Islet precursor cell (in vitro differentiated cells): ENCODE measurements around the gene HOOK1.

Source experiments
- DNase-seq: peaks from one replicate; pipeline ENCODE4 v3.0.0-alpha.2; 2018

HOOK1 gene

GRCh38 chr1:59814901-59815825 lies at the start of gene HOOK1:
HOOK1 (plus strand) TSS chr1:59814949; CDS start chr1:59815118, 169 bp downstream.
- DNase-seq, result no peak

GRCh38 chr1:59765011-59765730 lies 49.6 kb upstream of the HOOK1 start:
- DNase-seq, result no peak

DNA sequence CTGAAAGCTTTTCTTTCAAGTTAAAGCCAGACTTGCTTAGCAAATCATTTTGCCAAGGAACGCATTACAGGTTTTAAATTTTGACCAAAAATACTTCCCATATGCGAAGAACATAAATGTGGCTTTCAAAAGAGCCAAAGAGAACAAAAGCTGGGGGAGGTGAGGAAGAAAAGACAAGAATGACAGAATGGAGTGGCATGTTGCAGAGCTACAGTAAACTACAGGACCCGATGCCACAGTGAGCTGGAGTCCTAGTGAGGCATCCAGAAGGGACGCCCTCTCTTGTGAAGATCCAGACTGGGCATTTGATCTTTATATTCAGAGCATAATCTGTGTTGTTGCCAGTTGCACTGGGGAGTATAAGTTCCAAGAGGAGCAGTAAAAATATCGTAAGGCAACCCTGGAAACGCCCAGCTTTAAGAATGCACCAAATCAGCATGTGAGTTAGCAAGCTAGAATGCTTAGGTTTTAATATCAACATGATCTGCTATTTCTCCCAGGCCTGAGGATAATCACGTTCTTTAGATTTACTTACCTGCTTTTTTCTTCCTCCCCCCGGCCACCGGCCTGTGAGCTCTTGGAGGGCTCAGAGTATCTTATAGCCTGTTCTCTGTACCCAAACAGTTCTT lies 48.4 kb upstream of the HOOK1 start:
- DNase-seq, result no peak

DNA sequence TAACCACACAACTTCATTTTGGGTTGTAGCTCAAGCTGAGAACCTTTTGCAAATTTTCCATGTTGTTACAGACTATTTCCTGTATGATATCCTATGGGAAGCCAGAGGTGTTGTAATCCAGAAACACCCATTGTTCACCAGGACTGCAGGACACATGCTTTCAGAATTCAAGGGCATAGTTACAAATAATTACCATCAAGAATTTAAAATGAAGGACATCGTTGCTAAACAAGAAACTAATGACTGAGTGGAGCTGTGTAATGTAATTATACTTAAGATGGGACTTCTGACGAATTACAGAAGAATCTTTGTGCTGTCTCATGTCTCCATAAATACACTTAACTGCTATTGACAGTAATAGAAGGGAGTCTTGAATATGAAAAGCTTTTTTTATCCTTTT lies 47.6 kb upstream of the HOOK1 start:
- DNase-seq, result no peak

DNA sequence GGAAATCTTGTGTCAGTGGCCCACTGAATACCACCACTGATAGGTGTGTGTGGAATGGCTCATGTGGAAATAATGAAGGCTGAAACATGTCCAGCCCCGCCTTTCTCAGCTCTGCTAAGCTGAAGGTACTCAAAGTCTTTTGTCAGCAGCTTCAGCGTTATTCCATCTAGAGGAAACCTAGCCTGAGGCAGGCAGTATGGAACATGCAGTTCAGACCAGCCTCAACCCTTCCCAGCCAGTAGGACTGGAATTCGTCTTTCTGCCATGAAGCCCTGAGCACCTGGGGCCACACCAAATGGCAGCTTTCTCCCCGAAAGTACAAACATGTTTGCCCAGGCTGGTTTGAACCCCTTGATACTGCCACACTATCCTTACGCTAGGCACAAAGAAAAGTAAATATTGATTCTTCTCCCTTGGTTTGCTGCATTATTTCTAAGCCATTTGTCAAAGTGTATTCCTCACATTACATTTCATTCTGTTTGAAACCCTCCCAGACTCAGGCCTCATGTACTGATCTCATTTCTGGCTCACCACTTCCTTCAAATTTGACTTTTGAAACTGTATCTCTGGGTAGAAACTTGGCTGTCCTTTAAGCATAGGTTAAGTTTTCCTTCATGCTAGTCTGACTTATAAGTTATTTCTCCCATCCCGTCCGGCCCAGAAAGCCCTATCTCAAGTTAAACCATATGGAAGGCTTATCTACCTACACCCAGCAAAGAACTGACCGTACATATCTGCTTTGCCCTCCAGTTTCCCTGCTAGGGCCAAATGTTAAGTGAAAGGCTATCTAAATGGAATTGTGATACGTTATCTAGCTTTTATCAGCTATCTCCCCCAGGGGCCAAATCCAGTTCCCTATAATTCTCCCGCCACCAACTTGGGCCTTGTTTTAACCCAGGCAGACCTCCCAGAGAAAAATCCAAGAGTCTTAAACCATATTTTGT lies 45.7 kb upstream of the HOOK1 start:
- peak; percentile 63 for DNase-seq

- no peak for DNase-seq
These were observed 45.0 kb upstream of the HOOK1 start for GRCh38 chr1:59769736-59770095.

DNA sequence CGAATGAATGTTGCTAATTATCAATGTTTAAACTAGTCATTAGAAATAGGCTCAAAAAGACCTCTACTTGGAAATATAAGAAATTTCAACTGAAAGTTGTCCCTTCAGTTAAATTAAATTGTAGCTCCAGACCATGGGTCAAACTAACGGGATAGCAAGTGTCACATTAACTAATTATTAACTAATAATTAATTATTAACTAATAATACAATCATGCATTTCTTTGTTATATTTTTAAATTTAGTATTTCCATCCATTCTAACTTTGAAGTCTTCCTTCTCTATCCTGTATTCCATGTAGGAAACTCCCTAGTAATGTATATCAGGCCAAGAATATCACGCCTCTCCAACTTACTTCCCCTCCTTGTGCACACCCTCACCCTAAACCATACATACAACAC lies 43.4 kb upstream of the HOOK1 start:
- no peak for DNase-seq

- DNase-seq, result no peak
These were observed 39.3 kb upstream of the HOOK1 start for GRCh38 chr1:59775480-59775879.

DNA sequence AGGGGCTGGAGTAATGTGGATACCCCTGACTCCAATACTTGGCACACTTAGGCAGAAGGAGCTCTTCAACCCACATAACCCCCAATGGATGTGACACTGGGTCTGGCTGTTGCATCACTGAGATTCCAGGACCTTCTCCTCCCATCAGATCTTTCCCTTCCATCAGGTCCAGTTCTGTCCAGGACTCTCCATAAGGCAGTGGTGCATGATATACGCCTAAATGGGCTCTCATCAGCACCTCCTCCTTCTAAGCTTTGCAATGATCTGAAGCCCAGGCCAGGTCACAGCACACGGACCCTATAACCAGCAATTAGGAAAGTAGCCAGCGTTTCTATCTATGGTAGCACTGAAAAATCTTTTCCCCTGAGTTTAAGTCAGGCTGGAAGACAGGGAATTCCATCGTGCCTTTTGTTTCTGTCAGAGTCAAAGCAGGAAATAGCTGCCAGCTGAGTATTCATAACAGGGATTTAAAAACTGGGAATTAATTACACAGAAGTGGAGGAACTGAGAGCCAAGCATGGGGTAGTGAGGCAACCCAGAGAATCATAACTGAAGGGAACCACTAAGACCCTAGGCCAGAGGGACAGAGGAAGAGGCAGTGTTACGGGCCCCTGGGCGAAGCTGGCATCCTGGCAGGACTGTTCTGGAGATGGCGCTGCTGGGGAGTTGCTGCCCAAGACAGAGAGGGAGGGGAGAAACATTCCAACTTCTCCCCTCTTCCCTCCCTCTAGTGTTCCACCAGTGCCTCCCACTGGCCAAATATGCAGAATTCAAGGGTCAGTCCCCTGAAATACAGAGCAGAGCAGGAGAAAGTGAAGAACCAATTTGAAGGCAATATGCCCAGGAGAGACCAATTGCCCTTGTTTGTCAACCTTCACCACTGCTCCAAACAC lies 37.5 kb upstream of the HOOK1 start:
- no peak for DNase-seq

DNA sequence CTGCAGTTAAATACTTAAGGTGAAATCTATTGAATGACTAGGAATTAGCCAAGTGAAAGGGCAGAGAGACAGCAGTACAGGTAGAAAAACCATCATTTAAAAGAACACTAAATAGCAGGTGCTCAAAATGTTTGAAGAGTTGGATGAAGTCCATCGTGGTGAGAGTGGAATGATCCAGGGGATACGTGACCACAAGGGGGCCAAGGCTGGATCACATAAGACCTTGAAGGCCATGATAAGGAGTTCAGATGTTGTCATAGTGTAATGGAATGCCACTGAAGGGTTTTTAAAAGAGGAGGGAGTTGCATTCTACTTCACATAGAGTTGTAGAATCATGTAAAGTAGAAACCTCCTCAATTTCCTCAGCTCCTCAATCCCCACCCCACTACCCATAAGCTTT lies 34.8 kb upstream of the HOOK1 start:
- DNase-seq, result no peak

- no peak for DNase-seq
These were observed 25.9 kb upstream of the HOOK1 start for GRCh38 chr1:59788825-59789224.

DNA sequence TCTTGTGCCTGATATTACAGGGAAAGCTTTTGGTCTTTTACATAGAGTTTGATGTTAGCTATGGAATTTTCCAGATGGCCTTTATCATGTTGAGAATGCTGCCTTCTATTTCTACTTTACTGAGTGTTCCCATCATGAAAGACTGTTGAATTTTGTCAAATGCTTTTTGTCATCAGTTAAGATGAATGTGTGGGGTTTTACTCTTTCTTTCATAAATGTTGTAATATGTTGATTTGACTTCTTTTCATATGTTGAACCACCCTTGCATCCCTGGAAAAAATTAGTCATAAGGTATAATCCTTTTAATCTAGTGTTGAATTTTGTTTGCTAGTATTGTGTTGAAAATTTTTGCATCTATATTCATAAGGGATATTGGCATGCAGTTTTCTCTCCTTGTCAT lies 16.1 kb upstream of the HOOK1 start:
- DNase-seq, result no peak

DNA sequence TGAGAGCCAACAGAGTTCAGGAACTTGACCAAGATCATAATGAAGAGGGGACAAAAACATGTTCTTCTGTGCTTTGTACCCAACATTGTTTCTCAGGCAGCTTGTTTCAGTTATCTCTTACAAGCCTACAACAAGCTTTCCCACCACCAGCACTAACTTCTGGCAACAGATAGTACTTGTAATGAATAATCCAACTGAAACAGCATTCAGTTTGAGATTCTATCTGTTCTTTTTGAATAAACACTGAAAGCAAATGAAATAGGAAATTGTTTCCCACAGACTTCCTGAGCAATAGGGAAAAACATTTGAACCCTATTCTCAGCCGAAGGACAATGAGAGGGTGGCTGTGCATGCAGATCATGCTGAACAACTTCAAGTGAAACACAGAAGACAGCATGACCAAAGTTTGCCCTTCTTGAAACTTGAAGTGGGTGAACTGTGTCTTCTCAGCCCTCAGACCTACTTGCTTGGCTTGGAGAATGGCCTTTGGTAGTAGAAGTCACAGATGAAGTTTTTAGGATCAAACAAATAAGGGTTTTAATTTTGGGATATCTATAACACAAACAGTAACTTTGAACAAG lies 11.2 kb upstream of the HOOK1 start:
- DNase-seq, result no peak

DNA sequence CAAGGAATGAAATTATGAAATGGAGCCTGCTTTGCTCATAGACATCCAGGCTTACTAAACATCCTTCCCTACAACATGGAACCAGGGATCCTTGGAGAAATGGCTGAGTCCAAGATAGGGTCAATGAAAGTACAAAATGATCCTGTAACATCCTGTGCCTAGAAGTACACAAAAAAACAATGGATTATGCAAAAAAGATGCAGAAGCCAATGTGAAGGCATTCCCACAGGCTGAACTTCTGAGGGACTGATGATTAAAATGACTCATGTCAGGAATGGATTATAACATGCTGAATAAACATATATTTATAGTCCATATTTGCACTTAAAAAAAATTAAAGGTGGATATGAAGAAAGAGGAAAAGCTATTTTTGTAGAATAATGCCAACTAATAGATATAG lies 10.4 kb upstream of the HOOK1 start:
- DNase-seq, result no peak

DNA sequence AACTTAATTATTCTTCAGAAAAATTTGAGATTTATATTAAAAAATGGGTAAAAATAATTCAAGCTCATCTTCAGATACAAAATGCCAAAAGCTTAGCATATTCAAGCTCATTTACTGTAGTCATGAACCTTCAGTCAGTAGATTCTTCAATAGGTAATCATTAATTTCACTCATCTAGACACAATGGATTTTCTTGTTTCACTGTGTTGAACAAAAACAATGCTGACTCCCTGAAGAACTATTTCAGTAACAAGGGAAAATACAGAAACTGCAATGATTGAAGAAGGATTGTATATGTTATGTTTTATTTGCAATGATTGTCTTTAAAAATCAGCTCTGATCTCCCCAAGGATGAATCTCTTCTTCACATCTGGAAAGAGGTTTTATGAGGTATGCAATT lies 9.2 kb upstream of the HOOK1 start:
- no peak for DNase-seq

DNA sequence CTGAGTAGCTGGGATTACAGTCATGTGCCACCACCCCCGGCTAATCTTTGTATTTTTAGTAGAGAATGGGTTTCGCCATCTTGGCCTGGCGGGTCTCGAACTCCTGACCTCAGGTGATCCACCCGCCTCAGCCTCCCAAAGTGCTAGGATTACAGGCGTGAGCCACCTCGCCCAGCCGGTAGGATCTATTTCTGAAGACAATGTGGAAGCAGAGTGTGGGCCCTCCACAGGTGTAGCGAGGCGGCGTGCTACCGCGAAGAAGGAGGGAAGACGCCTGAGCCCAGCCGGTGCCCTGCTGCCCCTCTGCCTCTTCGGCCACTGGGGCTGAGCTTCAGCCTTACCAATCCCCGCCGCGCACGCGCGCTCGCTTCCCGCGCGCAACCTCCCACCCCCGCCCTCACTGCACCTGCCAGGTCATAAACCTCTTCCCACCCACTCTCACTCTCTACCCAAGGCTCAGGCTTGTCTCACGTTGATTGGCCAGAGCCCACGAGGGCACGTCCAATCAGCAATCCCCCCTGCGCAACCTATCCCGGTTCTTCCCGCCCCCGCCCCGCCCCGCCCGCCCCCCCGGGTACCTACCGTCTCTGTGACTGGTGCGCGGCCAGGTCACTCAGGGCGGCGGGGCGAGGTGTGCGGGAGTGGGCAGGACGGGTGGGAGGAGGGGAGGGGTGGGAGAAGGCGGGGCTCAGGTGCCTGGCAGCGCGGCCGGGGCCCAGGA lies 409 bp upstream of the HOOK1 start:
- peak; percentile 99 for DNase-seq

DNA sequence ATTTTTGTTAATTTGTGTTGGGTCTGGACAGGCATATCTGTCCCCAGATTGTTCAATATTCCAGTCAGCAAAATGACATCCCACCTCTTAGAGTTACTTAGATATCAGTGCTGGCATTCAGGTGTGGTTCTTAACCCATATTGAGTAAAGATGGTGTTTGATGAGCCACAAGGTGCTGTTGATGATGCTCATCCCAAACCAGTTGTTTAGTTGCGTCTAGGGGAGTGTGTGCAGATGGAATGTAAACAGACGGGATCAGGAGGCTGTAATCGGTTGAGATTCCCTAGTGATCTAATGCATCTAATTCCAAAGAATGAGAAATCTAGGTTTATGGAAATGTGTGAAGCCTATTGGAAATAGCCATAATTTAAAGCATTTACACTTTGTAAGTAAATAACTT lies 1.1 kb downstream of the HOOK1 start:
- DNase-seq, result no peak

GRCh38 chr1:59816318-59816878 lies 1.6 kb downstream of the HOOK1 start:
- DNase-seq, result no peak

- DNase-seq, result no peak
These were observed 5.1 kb downstream of the HOOK1 start for GRCh38 chr1:59819566-59820438.
